Endothelial cell of hepatic sinusoid (primary cell): ENCODE measurements around the gene C1orf50.
"Not testable (repeated sequence)": the region's sequence is repeated elsewhere in the genome, so short reads cannot be mapped to it uniquely, and the experiment has no call there.

Experiments
- in situ Hi-C: cut with HindIII; loops from 2 replicates; pipeline ENCODE4 v1.10.0; 2017; ENCODE audit warnings: low sequenced_read_pairs

The C1orf50 gene

DNA sequence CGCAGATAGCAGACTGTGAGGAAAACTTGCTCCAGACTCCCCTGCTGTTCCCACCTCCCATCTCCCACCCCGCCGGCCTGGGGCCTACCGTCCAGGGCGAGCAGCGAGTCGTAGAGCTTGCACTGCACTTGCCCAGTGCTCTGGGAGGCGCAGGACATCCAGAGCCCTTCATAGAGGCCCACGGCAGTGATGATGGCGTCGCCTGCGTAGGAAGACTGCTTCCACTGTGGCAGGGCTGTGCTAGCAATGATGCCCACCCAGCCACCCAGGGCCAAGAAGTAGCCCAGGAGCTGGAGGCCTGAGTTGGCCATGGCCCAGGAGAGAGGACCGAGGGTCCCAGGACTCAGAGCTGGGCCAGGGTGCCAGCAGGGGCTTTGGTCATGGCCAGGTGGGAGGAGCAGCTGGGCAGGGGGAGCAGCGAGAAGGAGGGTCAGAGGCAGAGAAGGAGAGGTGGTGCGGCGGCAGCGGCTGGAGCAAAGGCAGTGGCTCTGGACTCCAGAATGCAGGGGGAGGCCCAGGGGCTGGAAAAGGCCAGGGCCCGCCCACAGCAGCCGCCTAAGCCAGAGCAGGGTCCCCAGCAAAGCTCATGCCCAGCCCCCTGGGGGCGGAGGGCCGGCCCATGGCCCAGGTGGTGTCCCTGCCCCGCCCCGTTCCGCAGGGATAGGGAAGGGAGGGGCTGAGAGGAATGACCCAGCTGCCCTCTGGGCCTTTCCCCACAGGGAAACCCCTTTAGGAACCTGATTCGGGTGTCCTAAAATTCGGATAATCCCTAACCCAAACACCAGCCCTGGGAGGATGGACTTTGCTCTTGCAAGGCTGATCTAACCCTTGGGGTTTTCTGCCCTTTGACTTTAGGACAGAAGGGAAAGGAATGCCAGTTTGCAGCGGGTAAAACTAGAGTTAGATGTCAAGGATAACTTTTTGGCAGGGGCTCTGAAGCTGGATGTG, 27.0 kb upstream of the C1orf50 start, which contains the start of gene CLDN19:
TSS of gene CLDN19 (minus strand) at position 484 of the 948 bp plus-strand sequence. CDS start at position 311, 173 bp downstream.
- in situ Hi-C loops, result no loop called here

DNA sequence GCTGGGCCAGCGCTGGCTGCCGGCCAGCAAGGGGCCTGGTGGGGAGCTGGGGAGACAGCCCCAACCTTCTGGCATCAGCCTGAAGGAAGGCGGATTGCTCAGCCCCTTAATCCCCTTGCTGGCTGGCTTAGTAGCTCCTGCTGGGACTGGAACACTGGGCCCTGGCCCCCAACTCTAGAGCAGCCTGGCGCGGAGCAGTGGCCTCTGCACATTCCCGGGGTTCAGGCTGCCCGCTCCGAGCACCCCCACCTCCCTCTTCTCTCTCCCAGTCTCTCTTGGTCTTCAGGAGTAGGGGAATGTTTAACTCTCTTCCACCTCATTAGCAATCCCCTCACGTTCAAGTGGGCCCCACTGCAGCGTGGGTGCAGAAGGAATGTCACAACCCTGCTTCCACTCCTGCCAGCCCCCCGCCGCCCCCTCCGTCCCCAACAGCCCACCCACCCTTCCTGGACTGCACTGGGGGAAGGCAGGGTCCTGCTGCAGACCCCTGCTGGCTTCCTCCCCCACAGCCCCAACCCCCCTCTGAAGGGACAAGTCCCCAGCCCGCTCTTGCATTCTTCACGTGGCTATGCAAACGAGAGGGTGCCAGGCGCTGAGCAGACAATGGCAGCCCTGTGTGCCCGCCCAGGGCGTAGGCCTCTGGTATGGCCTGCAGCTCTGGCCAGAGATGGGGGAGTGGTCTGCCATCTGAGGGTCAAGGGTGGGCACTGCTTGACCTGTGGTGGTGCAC, 26.0 kb upstream of the C1orf50 start:
- in situ Hi-C loops, result no loop called here

DNA sequence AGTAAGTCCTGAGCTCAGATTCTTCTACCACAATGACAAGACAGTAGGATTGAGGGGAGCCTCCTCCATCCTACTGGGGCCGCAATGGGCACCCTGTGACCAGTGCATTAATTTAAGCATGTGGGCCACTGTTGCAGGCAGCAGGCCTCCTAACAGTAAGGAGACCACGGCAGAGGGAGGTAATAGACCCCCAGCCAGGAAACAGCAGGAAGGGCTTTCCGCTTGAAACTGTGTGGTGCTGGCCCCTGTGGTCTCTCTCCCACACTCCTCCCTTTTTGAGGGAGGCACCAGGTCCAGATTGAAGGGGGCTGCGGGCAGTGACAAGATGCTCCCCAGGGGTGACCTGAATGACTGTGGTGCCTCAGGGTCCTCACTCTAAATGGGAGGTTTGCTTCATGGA, 25.3 kb upstream of the C1orf50 start:
- in situ Hi-C loops, result no loop called here

DNA sequence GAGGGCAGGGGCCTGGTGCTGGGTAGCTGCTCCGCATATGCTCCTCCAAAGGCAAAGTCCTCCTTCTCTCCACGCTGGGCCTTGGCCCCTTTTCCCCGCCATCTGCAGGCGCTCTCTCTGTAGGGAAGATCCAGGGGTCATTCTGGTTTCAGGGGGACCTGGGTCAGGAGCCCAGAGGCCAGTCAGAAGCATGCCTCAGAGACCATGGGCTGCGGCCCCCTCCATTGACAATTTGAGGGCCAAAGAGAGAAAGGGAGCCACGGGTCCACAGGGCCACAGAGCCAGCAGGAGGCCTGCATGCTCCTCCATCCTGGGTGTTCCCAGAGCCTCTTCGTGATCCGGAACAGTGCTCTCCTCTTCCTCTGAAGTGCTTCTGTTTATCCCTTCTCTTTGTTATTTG, 24.9 kb upstream of the C1orf50 start:
- in situ Hi-C loops, result no loop called here

DNA sequence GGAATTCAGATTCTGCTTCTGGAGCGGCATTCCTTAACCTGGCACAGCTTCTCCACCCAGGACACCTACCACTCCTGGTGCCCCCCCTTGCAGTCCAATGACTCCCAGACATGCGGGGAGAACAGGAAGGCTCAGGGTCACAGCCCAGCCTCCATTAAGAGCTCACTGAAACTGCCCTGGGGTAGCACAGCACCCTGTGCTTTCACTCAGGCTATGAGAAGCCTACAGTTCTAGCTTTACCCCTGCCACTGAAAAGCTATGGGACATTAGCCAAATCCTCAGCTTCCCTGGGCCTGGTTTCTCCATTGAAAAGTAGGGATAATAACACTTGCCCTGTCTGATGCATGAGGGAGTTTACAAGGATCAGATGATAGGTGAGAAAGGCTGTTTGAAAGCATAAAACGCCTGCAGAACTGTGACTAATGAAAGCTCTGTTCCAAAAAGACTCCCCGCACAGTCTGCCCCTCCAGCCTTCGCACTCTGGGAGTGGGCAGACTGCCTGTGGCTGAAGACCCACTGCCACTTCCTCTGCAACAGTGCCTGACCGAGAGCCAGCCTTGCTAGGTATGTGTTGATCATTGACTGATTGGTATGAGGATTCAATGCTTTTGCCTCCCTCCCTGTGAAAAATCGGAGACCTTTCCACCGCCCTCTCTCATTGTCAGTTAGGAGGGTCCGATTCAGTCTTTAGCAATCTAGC, 24.3 kb upstream of the C1orf50 start:
- in situ Hi-C loops, result no loop called here

DNA sequence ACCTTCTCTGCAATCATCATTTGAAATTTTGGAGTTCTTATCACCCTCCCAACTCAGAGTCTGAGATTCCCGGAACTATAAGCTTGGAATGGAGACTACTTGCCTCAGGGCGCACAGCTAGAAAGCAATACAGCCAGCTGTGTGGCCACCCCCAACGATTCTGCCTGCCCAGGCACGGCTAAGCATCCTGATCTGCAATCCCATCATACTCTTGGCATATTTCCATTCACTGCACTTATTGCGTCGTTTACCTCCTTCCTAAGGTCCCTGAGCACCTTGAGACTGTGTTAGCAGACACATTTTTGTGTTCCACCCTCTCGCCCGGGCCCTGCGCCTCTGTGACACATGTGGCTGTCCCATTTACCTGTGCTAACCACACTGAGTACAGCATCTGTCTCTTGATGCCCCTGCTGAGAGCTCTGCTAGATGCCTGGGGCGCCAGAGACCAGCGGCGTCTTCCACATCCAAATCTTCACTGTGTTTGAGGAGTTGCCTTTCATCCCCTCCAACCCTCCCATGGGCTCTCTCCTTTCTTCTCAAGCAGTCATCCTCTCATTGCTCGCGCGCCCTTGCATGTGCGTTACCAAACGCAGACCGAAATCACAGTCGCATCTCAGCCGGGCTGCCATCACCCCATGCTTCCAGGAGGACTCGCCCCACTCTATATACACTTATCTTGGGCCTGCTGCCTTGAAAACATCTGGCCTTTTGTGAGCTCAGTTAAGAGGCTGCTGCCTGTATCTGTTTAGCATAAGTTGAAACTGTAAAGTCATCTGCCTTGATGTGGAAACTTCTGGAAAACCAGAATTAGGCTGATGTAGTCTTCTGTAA, 23.5 kb upstream of the C1orf50 start:
- in situ Hi-C loops, result no loop called here

DNA sequence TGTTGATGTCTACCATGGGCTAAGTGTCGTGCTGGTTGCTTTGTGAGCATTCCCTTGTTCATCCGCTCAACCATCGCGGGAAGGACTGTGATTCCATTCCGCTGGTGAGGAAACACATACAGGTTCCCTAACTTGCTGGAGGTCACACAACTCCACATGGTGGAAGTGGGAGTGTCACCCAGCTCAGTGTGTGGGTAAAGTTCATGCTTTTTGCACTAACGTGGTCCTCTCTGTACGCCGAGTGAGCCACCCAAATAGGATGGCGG, 23.0 kb upstream of the C1orf50 start:
- in situ Hi-C loops, result no loop called here

DNA sequence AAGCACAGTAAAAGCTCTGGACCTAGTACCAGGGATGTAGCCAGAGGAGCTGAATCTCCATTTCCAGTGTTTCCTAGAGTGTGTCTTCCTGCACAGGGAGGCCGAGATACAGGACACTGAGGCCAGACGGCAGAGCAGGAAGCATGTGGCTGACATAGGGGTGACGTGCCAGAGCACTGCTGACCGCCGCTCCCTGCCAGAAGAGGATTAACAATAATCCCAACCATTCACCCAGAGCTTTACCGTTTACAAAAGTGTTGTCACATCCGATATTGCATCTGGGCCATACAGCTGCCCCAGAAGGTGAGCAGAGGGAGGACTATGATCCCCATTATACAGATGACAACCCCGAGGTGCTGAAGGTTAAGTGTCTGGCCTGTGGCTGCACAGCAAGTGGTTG, 21.2 kb upstream of the C1orf50 start:
- in situ Hi-C loops, result no loop called here

DNA sequence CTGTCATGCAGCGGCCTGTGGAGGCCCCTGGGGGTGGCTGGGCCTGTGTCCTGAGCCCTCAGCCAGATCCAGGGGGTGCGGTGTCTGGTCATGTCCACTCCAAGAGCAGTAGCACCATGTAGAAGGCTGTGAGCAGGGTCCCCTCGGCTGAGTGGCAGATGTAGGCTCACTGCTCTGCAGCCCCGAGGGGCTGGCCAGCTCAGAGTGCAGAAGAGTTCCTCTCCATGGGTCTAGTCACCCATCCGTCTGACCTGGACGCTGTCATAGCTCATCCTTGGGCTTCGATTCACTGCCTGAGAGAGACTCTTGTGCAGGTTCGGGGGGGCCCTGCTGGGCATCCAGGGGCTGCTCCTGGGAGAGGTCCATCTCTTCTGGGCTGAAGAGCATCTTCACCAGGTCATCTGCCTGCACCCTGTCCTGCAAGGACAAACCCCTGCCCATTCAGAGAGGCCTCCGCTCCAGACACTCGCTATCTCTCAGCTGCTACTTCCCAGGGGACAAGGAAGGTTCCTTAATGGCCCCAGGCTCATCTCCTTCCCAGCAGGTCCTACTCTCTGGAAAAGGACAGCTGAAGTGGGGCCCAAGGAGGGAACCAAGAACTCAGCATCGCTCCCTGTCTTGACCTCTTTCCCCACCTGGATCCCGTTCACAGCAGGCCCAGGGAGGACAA, 20.5 kb upstream of the C1orf50 start:
- in situ Hi-C loops, result no loop called here

DNA sequence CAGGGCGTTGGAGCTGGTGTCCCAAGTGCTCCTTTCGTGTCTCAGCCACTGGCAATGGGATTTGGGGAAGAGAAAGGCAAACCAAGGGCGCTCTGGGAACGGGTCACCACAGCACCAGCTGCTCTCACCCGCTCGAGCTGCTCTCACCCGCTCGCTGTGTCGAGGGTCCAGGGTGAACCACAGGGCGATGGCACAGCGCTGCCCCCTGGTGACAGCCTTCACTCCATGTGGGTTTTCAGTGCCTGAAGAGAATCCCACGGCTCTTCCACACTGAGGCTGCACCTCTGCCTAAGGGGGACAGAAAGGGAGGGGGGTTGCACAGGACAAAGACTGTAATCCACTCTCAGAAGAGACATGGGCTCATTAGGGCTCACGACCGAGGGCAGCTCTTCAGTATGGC, 19.9 kb upstream of the C1orf50 start:
- in situ Hi-C loops, result no loop called here

DNA sequence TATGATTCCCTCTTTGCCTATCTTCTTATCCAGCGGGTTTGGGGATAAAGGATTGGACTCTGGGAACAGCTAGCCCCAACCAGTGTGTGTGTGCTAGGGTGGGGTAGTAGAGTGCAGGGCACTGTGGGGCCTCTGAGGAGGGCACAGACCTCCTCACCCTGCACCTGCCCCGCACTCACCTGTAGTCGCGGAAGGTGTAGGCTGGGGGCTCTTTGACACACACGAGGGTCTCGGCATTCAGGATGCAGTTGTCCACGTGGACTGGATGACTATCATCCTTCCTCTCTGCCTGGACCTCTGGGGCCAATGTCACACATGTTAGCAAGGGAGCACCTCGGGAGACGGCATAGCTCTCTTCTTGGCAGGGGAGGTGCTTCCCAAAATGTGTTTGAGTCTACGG, 19.0 kb upstream of the C1orf50 start:
- in situ Hi-C loops, result no loop called here

DNA sequence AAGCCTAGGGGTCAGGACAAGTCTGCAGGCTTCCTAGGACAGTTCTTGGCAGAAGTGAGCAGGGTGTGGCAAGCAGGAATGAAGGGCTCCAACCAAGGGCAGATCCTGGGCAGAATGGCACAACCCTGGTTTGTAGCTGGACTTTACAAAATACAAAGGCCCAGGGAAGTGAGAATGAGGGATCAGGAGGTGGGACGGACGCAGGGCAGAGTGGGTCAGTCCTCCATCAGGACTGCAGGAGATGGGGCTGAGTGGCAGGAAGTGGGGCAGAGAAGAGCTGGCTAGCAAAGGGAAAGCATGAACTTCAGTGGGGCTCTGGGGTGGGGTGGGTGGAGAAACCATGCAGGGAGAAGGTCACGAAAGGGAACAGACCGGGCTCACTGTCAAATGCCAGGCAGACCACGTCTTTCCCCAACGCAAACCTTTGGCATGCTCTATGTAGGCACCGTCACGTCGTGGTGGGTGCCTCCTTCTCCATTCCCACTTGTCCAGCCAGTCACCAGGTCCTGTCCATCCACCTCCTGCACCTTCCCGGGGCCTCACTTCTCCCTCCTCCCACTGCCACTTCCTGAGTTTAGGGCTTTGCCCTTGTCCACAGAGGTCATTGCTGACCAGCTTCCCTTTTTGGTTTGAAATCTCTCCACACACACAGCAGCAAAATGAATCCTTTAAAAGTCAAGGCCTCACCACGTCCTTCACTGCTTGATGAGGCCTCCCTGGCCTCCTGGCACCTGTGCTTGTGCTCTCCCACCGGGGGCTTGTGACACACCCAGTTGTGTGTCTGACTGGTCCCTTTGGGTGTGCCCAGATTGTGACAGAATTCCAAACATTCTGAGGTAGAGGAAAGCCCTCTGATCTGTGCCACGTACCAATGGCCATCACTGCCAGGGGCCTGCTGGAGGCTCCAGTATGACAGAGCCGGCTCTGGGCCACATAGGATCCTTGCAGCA, 18.3 kb upstream of the C1orf50 start:
- in situ Hi-C loops, result no loop called here

DNA sequence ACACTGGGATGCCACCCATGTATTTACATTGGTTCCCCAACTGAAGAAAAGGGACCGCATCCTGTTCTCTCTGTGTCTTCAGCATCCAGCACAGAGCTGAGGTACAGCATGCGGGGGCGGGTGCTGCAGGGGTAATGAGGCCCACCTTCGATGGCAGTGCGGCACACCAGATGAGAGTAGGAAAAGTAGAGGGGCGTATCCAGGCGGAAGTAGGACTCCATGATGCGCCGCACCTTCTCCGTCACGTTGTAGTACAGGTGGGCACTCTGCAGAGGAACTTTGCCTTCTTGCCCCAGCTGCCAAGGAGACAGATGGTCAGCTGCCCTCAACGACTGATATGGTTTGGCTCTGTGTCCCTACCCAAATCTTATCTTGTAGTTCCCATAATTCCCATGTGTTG, 17.0 kb upstream of the C1orf50 start:
- in situ Hi-C loops, result no loop called here

DNA sequence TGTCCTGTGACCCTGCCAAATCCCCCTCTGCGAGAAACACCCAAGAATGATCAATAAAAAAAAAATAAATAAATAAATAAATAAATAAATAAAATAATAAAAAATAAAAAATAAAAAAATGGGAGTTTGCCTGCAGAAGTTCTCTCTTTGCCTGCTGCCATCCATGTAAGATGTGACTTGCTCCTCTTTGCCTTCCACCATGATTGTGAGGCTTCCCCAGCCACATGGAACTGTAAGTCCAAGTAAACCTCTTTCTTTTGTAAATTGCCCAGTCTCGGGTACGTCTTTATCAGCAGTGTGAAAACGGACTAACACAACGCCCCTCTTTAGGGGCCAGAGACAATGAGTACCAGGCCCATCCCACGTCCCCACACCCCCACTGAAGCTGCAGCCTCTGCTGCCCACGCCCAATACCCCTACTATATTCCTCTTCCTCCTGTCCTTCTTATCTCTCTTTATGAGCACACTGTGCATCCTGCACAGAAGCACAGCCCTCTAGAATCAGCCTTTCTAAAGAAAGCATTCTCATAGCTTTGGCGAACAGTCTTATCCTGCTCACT, 15.5 kb upstream of the C1orf50 start:
- in situ Hi-C loops, result not testable (repeated sequence)

DNA sequence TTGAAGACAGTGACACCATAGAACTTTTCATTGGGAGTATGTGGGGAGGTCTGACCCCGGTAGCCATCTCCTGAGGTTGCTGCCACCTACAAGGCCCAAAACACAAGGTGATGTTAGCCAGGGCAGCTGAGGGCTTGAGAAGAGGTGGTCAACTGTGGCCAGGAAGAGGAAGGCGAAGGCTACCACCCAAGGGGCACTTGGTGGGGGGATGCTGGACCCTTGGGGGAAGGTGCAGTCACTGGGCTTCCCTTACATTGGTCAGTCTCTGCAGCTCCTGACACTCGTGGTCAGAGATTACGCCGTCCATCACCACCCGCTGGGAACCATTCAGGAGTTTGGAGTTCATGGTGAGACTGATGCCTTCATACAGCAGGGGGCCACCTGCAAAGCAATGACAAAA, 14.8 kb upstream of the C1orf50 start:
- in situ Hi-C loops, result no loop called here

DNA sequence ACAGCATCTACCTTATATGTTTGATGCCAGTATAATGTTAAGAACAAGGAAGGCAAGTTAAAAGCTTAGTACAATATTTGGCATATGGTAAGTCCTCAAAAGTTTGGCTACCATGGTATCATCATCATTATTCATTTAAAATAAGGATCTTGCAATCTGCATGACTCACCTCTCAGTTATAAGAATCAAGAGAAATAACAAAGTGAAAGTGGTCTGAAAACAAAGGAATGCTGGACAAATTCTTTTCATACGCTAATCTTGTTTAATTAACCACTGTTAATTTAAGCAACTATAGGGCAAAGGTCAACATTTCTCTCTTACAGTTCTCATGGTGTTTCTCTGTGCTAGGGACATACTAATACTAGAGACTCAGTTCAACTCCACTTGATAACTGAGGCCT, 14.0 kb upstream of the C1orf50 start:
- in situ Hi-C loops, result no loop called here

DNA sequence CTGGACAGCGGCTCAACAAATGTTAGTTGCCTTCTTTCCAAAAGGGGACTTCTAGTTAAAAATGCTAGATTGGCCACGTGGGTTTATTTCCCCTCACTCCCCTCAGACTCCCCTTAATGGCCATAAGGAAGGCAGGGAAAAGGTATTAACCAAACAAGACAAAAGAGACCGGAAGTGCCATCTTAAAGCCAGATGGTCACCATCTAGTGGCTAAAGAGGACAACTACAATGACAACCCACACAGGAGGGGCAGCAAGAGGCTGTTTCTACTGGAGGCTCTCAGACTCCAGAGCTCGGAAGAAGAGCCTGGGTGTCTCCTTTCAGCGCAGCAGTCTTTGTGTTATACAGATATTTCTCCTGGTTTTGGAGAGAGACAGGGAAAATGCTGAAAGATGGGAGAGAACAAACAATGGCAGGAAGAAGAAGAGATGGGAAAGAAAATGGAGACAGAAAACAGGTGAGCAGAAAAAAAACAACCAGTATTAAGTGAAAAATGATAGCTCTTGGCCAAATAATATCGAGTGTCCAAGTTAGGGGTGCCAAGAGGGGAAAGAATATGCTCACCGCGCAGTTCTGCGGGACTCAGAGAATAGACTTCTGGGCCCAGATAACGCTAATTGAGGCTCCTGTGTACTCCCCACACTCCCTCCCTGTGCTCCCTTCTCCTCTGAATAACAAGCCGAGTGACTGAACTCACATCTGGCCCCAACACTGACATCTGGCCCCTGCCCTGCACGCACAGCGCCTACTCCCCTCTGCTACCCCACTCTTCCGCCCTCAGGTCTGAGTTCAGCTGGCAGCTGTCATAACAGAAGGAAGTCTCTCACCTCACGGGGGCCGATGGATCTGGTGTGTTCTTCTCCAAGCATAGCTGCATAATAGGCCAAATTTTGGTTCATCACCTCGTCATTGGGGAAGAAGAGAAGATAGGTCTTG, 9.8 kb upstream of the C1orf50 start:
- in situ Hi-C loops, result no loop called here

DNA sequence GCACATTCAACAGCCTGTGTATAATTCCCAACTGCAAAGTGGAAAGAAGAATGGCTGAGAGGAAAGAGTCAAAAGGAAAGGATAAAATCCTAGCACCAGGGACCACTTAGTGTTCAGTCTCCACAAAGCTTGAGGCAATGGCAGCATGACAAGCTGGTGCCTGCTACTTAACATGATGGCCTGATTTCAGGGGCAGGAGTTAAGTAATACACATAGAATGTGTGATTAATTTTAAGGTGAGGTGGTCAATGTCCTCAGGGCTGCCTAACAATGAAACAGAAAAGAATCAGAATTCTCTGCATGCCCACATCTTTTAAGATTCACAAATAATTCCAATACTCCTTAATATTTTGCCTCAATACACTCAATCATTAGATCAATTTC, 9.2 kb upstream of the C1orf50 start:
- in situ Hi-C loops, result no loop called here
